ENCODE measurements around the gene ITPR3. TPM values are rescaled to one million over a fixed set of nuclear protein-coding genes. Genes with fewer than 3 reads are reported as not detected.

ITPR3 gene
- total RNA-seq, 1 experiment from 2014 or later: 103 TPM

DNA sequence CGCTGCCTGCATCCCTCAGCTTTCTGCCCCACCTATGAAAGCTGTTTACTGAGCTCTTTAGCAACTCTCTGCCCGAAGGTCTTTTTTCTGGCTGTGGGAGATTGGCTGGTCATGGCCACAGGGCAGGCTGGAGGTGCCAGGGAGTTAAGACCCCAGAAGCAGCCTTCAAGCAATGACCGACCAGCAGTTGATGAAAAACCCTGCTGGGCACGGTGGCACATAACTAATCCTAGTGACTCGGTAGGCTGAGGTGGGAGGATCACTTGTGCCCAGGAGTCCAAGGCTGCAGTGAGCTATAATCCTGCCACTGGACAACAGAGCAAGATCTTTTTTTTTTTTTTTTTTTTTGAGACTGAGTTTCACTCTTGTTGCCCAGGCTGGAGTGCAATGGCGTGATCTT, 20.4 kb upstream of the ITPR3 start:
- no peak overlapping the region for H2AFZ ChIP-seq (ENCODE audit: low read depth, low read length, poor library complexity, severe bottlenecking)
- no TSS peak for BruUV-seq (replicated peaks)
- no peaks in the 10 kb centered on the region for H4K20me1 ChIP-seq (ENCODE audit: insufficient read depth)
- no peak overlapping the region for H3K4me3 ChIP-seq (replicated peaks in 1 of 2; ENCODE audit: low read depth in 1 of 2, low read length in 2 of 2)
- no peaks in the 10 kb centered on the region for H3K9me2 ChIP-seq (ENCODE audit: insufficient read depth)
- no peak for DNase-seq (ENCODE audit: low read depth, low spot score)
- no peak overlapping the region for H3K27ac ChIP-seq (ENCODE audit: low read depth, low read length)
- intact Hi-C loops (cut with micrococcal nuclease): no loop called here
- no peak overlapping the region for H3K4me2 ChIP-seq (ENCODE audit: low read length)
- no peaks in the 10 kb centered on the region for H3K79me2 ChIP-seq (ENCODE audit: insufficient read depth, low read length)
- H3K36me3 ChIP-seq (ENCODE audit: control insufficient read depth in 1 of 2, insufficient read depth in 2 of 2, low read length in 2 of 2): no peaks in the 10 kb centered on the region
- H3K4me1 ChIP-seq (ENCODE audit: control insufficient read depth in 1 of 2, insufficient read depth in 2 of 2, low read length in 2 of 2): peaks cover 17 to 40% of the 10 kb centered on the region in 2 experiments
- ChIA-PET POLR2A (no interaction called here), CTCF (no interaction called here), RAD21 (ENCODE audit: low non-redundant PET in 1 of 2, low total read pairs in 2 of 2, uncharacterized antibody in 2 of 2, unreplicated experiment in 2 of 2) (no interaction called here)
- H3K27me3 ChIP-seq (ENCODE audit: insufficient read depth, low read length): no peaks in the 10 kb centered on the region
- no peaks in the 10 kb centered on the region for H3K9me3 ChIP-seq (ENCODE audit: control insufficient read depth in 1 of 2, insufficient read depth in 1 of 2, low read depth in 1 of 2, low read length in 2 of 2)
- TF ChIP-seq POLR2AphosphoS5 (IDR thresholded peaks at IDR 0.05; ENCODE audit: low read depth, low read length) (no peak), ZNF274 (IDR thresholded peaks at IDR 0.05; ENCODE audit: low read depth, low read length) (no peak), FOSL1 (IDR thresholded peaks at IDR 0.05; ENCODE audit: low read depth) (no peak), TCF7L2 (IDR thresholded peaks at IDR 0.05; ENCODE audit: borderline replicate concordance, extremely low read depth, insufficient read depth, insufficient read length) (no peak), SP1 (IDR thresholded peaks at IDR 0.05; ENCODE audit: low read depth) (no peak), YY1 (IDR thresholded peaks at IDR 0.05; ENCODE audit: extremely low read depth, insufficient replicate concordance, low read depth, low read length) (no peak), RAD21 (IDR thresholded peaks at IDR 0.05; ENCODE audit: low read depth) (no peak), JUND (IDR thresholded peaks at IDR 0.05) (no peak), SRF (IDR thresholded peaks at IDR 0.05; ENCODE audit: low read depth) (no peak), ELF1 (IDR thresholded peaks at IDR 0.05; ENCODE audit: borderline replicate concordance, low read depth) (no peak), CEBPB (IDR thresholded peaks at IDR 0.05; ENCODE audit: low read depth) (no peak), EZH2phosphoT487 (IDR thresholded peaks at IDR 0.05; ENCODE audit: borderline replicate concordance) (no peak), SIN3A (IDR thresholded peaks at IDR 0.05; ENCODE audit: low read depth) (no peak), EGR1 (IDR thresholded peaks at IDR 0.05; ENCODE audit: low read depth) (no peak), EZH2 (IDR thresholded peaks at IDR 0.05) (no peak)
- TF ChIP-seq, protein P1, sequence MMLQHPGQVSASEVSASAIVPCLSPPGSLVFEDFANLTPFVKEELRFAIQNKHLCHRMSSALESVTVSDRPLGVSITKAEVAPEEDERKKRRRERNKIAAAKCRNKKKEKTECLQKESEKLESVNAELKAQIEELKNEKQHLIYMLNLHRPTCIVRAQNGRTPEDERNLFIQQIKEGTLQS (IDR thresholded peaks at IDR 0.05): no peak
- TF ChIP-seq, protein P2, sequence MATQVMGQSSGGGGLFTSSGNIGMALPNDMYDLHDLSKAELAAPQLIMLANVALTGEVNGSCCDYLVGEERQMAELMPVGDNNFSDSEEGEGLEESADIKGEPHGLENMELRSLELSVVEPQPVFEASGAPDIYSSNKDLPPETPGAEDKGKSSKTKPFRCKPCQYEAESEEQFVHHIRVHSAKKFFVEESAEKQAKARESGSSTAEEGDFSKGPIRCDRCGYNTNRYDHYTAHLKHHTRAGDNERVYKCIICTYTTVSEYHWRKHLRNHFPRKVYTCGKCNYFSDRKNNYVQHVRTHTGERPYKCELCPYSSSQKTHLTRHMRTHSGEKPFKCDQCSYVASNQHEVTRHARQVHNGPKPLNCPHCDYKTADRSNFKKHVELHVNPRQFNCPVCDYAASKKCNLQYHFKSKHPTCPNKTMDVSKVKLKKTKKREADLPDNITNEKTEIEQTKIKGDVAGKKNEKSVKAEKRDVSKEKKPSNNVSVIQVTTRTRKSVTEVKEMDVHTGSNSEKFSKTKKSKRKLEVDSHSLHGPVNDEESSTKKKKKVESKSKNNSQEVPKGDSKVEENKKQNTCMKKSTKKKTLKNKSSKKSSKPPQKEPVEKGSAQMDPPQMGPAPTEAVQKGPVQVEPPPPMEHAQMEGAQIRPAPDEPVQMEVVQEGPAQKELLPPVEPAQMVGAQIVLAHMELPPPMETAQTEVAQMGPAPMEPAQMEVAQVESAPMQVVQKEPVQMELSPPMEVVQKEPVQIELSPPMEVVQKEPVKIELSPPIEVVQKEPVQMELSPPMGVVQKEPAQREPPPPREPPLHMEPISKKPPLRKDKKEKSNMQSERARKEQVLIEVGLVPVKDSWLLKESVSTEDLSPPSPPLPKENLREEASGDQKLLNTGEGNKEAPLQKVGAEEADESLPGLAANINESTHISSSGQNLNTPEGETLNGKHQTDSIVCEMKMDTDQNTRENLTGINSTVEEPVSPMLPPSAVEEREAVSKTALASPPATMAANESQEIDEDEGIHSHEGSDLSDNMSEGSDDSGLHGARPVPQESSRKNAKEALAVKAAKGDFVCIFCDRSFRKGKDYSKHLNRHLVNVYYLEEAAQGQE (IDR thresholded peaks at IDR 0.05; ENCODE audit: low read depth): no peak
- TF ChIP-seq, protein P3, sequence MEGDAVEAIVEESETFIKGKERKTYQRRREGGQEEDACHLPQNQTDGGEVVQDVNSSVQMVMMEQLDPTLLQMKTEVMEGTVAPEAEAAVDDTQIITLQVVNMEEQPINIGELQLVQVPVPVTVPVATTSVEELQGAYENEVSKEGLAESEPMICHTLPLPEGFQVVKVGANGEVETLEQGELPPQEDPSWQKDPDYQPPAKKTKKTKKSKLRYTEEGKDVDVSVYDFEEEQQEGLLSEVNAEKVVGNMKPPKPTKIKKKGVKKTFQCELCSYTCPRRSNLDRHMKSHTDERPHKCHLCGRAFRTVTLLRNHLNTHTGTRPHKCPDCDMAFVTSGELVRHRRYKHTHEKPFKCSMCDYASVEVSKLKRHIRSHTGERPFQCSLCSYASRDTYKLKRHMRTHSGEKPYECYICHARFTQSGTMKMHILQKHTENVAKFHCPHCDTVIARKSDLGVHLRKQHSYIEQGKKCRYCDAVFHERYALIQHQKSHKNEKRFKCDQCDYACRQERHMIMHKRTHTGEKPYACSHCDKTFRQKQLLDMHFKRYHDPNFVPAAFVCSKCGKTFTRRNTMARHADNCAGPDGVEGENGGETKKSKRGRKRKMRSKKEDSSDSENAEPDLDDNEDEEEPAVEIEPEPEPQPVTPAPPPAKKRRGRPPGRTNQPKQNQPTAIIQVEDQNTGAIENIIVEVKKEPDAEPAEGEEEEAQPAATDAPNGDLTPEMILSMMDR (IDR thresholded peaks at IDR 0.05 in 2 of 3, conservative IDR thresholded peaks at IDR 0.05 in 1 of 3; ENCODE audit: borderline replicate concordance in 1 of 3, insufficient read depth in 1 of 3, low read depth in 2 of 3, low read length in 2 of 3): no peak
- no peak for ATAC-seq
- H3K9ac ChIP-seq (ENCODE audit: low read length): no peak overlapping the region
